PC-3 (cell line): ENCODE results near the gene HMCN2.

ENCODE experiments used
- CTCF ChIP-seq: fragments of 300-600 bp; sonication (generic); conservative IDR thresholded peaks from 2 replicates; pipeline ENCODE4 v1.5.1; 2017; ENCODE audit warnings: antibody characterized with exemption, low read depth, mild to moderate bottlenecking, low read length
- EZH2 ChIP-seq: fragments of 300-600 bp; sonication (generic); IDR thresholded peaks from one replicate; pipeline ENCODE4 v1.6.1; 2017; ENCODE audit warnings: antibody characterized with exemption, mild to moderate bottlenecking, low read length; ENCODE audit not compliant: unreplicated experiment

- no peak for TF ChIP-seq CTCF
- no peak for TF ChIP-seq EZH2
These were observed 93.4 kb downstream of the HMCN2 start for GRCh38 chr9:130358928-130359327.
